Effector memory CD8-positive, alpha-beta T cell (primary cell): ENCODE data around the gene PCSK5.

Experiments
- ATAC-seq: fragments of 150-1000 bp; cut with Tn5 transposase; replicated peaks from 2 replicates; pipeline ENCODE4 v1.10.0; 2021; ENCODE audit warnings: mild to moderate bottlenecking, moderate library complexity
- DNase-seq, 3 experiments: peaks; one replicate each; pipeline ENCODE4 v3.0.0; 2021
- H3K27ac Mint-ChIP-seq, 2 donors: one replicate each; pipeline ENCODE4 v1.8.0; 2022; ENCODE audit warnings: mild to moderate bottlenecking in 2 of 2, mixed read lengths in 2 of 2, moderate library complexity in 2 of 2
- H3K27me3 Mint-ChIP-seq, 2 donors: one replicate each; pipeline ENCODE4 v1.8.0; 2022; ENCODE audit warnings: mixed read lengths in 2 of 2
- H3K36me3 Mint-ChIP-seq: one replicate; pipeline ENCODE4 v1.8.0; 2022; ENCODE audit warnings: mild to moderate bottlenecking, moderate library complexity, mixed read lengths; ENCODE audit not compliant: insufficient read depth
- H3K4me1 Mint-ChIP-seq, 2 donors: one replicate each; pipeline ENCODE4 v1.8.0; 2022; ENCODE audit warnings: low read depth in 2 of 2, mixed read lengths in 2 of 2
- H3K4me3 Mint-ChIP-seq, 2 donors: one replicate each; pipeline ENCODE4 v1.8.0; 2022; ENCODE audit warnings: mild to moderate bottlenecking in 2 of 2, mixed read lengths in 2 of 2, moderate library complexity in 2 of 2
- H3K9me3 Mint-ChIP-seq, 2 donors: one replicate each; pipeline ENCODE4 v1.8.0; 2022; ENCODE audit warnings: mixed read lengths in 2 of 2

The PCSK5 gene

DNA sequence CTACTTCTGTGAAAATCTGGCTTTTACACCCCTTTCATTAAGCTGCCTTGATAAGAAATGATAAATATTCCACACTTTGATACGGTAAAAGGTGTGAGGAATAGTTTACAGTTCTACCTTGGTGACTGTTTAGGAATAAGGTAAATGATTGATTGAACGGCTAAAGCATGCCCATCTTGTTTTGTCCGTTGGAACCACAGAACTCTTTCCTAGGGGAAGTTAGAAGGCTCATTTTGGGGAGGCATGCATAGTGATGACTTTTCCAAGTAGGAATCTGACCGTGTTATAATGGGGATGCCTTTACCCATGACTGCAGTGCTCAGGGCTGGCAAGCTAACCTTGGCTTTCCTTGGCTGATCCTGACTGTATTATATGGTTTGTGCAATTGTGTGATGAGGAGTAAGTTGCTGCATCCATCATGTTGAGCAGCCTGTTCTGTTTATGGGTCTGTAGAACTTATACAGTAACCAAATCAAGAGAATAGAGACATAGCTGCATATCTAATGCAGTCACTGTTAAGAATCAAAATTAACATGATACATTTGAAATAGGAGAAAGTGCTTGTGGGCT, 24.5 kb downstream of the PCSK5 start:
- Mint-ChIP-seq H3K36me3 (no peaks in the 10 kb centered on the region), H3K4me3 (no peak overlapping the region), H3K27ac (no peak overlapping the region), H3K9me3 (peaks cover 0 to 2% of the 10 kb centered on the region in 2 donors), H3K27me3 (no peaks in the 10 kb centered on the region), H3K4me1 (no peaks in the 10 kb centered on the region)
- no peak for DNase-seq
- no peak for ATAC-seq

DNA sequence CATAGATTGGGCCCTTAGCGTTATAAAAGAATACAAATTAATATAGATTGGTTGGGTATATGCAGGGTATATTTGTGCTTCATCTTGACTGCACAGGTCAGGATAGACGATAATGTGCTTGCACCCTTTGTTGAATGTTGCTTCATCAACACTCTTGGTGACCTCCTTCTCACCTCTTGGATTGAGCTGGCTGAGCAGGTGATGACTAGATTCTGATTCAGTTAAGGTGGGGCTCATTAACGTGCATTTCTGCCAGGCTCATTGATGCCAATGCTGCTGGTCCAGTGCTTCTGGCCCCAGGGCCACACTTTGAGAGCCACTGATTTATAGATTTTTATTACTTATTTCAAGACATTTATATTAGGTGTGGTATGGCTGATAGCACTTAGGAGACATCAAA, 27.7 kb downstream of the PCSK5 start:
- H3K27ac Mint-ChIP-seq, result no peak overlapping the region
- H3K4me3 Mint-ChIP-seq, result no peak overlapping the region
- ATAC-seq (no peak), DNase-seq (no peak)
- H3K4me1 Mint-ChIP-seq, result no peaks in the 10 kb centered on the region
- H3K27me3 Mint-ChIP-seq, result no peaks in the 10 kb centered on the region
- peaks cover 0 to 2% of the 10 kb centered on the region in 2 donors for H3K9me3 Mint-ChIP-seq
- H3K36me3 Mint-ChIP-seq, result no peaks in the 10 kb centered on the region

DNA sequence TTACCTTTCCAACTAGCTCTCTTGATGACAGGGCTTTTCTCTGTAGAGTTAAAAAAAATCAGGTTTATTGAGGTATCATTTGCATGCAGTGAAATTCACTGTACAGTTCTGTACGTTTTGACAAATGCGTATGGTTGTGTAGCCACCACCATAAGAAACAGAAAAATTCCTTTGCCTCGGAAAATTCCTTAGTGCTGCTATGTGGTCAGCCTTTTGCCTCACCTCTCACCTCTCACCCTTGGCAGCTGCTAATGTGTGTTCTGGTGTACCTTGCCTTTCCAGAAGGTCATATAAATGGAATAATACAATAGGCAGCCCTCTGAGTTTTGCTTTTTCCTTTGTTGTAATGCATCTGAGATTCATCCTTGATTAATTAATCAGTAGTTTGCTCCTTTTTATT, 28.4 kb downstream of the PCSK5 start:
- Mint-ChIP-seq H3K36me3 (no peaks in the 10 kb centered on the region), H3K4me1 (no peaks in the 10 kb centered on the region), H3K9me3 (peaks cover 0 to 4% of the 10 kb centered on the region in 2 donors), H3K27me3 (no peaks in the 10 kb centered on the region), H3K4me3 (no peak overlapping the region), H3K27ac (no peak overlapping the region)
- ATAC-seq, result no peak
- DNase-seq, result no peak

DNA sequence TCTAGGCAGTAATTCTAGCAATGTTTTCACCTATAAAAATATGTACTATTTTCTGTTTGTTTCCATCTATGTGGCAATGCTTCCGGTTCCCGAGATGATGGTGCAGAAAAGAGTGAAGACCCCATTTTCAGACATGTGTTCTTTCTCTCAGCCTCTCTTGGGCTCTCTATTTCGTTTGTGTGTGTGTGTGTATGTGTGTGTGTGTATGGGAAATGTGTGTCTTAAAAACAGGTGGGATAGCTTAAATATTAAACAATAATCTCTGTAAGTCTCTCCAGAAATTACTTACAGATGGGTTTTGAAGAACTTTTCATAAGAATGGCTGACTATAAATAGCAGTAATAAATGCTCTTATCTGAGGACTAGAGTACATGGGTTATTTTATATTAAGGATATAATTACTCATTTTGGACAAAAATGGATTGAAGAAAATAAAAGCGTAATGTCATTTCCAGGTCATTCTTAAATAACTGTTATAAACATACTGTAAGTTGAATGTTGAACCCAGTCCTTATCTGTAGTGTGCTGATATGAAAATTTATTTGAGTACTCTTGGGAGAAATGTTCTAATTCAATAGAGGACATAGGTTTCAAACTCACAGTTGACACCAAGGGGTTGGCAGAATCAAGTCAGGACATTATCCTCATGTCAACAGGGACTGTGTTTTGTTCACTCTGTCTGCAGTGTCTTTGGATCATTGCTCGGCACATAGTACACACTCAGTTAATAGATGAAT, 31.1 kb downstream of the PCSK5 start:
- ATAC-seq, result no peak

DNA sequence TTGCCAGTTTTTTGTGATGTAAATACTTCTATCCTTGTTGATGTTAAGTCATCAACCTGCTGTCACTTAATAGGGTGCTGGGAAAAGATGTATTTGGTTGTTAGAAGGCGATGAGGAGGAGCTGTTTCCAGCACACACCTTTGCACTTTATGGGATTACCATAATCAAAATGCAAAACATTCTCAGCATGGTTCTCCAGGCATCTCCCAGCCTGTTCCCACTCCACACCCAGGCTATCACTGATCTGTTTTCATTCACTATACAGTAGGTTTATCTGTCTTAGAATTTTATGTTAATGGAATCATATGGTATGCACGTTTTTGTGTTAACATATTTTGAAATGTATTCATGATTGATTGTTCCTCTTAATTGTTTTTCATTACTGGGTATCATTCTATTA, 35.9 kb downstream of the PCSK5 start:
- Mint-ChIP-seq H3K9me3 (peaks cover 0 to 5% of the 10 kb centered on the region in 2 donors), H3K36me3 (peaks cover 8% of the 10 kb centered on the region), H3K27me3 (no peaks in the 10 kb centered on the region), H3K4me1 (peaks cover 0 to 3% of the 10 kb centered on the region in 2 donors), H3K27ac (no peak overlapping the region), H3K4me3 (no peak overlapping the region)
- ATAC-seq (no peak), DNase-seq (no peak)

More for the DNA sequence above, 31.1 kb downstream of the PCSK5 start:
- Mint-ChIP-seq H3K27ac (no peak overlapping the region), H3K36me3 (no peaks in the 10 kb centered on the region), H3K9me3 (peaks cover 0 to 2% of the 10 kb centered on the region in 2 donors), H3K27me3 (no peaks in the 10 kb centered on the region), H3K4me1 (no peaks in the 10 kb centered on the region), H3K4me3 (no peak overlapping the region)
- DNase-seq, result no peak

DNA sequence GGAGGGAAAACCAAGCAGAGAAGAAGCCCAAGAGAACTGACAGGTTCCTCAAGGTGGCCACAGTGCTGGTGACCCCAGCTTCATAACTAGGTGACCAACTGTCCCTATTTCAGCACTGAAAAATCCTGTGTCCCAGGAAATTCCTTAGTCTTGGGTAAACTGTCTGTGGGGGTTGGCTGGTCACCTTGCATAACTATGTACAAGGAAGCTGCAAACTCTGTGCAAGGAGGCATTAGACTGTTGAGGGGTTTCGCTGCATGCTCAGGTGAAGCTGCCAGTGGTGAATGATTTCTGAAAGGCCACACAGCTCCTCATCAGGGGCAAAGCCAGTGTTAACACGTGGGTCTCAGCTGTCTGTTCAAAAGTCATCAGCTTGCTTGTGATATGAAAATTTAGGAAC, 36.9 kb downstream of the PCSK5 start:
- DNase-seq (no peak), ATAC-seq (no peak)
- Mint-ChIP-seq H3K27ac (no peak overlapping the region), H3K4me1 (peaks cover 0 to 3% of the 10 kb centered on the region in 2 donors), H3K36me3 (peaks cover 8% of the 10 kb centered on the region), H3K9me3 (peaks cover 0 to 5% of the 10 kb centered on the region in 2 donors), H3K4me3 (no peak overlapping the region), H3K27me3 (no peaks in the 10 kb centered on the region)

DNA sequence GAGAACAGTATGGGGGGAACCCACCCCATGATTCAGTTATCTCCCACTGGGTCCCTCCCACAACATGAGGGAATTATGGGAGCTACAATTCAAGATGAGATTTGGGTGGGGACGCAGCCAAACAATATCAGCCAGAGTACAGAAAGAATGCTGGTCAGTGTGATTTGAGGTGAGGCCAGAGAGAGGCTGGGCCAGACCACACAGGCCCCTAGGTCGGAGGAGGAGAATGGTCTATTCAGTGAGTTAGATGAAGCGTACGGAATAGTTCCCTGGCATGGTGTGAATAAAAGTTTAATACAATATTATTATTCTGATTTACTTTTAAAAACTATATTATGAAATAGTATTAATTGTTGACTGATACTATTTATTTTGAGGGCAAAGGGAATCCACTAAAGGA, 39.7 kb downstream of the PCSK5 start:
- Mint-ChIP-seq H3K27ac (no peak overlapping the region), H3K36me3 (peaks cover 15% of the 10 kb centered on the region), H3K4me1 (peaks cover 0 to 3% of the 10 kb centered on the region in 2 donors), H3K27me3 (no peaks in the 10 kb centered on the region), H3K4me3 (no peak overlapping the region), H3K9me3 (peaks cover 0 to 3% of the 10 kb centered on the region in 2 donors)
- ATAC-seq (no peak), DNase-seq (no peak)

DNA sequence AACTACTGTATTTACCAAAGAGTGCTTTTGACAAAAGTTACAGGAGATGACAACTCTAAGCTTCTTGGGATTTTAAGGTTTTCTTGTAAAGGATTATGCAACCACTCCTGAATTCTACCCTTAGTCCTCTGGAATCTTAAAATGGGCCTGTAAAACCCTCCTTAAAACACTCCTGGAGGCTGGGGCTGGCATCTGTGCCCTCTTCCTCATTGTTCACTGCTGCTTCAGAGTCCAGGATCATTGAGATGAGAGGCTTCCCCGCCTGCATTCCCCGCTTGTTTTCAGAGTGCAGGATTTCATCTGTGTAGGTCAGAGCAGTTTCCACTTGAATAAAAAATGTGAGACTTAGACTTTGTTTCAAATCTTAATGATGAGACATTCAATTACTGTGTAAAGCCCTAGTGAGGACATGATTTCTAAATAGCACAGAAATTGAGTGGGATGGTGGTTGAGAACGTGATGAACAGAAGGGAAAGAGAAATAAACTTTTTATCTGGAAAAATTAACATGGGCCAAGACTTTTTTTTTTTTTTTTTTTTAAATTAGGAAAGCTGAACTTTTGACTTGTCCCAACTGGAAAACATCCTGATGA, 40.4 kb downstream of the PCSK5 start:
- no peak overlapping the region for H3K4me3 Mint-ChIP-seq

DNA sequence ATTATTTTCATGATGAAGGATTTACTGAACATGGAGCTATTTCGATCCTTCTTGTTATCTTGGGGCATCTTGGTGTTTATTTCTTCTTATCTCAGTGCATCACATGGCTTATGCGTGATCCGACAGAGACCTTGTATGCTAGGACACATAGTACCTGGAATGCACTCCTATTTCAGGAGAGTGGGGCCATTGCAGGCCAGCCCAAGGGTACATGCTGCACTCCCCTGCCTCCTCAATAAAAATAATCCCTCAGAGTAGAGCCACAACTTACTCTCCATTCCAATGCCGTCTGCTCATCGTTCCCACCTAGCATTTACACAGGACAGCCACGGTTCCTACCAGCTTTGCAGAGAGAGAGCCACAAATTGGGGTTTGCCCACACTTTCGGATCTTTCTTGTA, 43.5 kb downstream of the PCSK5 start:
- Mint-ChIP-seq H3K4me3 (no peak overlapping the region), H3K9me3 (peaks cover 0 to 6% of the 10 kb centered on the region in 2 donors), H3K4me1 (peaks cover 0 to 3% of the 10 kb centered on the region in 2 donors), H3K36me3 (peaks cover 16% of the 10 kb centered on the region), H3K27ac (no peak overlapping the region), H3K27me3 (no peaks in the 10 kb centered on the region)
- no peak for ATAC-seq
- no peak for DNase-seq

More for the DNA sequence above, 40.4 kb downstream of the PCSK5 start:
- Mint-ChIP-seq H3K27ac (no peak overlapping the region), H3K36me3 (peaks cover 16% of the 10 kb centered on the region), H3K4me1 (peaks cover 0 to 3% of the 10 kb centered on the region in 2 donors), H3K27me3 (no peaks in the 10 kb centered on the region), H3K9me3 (peaks cover 0 to 3% of the 10 kb centered on the region in 2 donors)
- DNase-seq (no peak), ATAC-seq (no peak)

DNA sequence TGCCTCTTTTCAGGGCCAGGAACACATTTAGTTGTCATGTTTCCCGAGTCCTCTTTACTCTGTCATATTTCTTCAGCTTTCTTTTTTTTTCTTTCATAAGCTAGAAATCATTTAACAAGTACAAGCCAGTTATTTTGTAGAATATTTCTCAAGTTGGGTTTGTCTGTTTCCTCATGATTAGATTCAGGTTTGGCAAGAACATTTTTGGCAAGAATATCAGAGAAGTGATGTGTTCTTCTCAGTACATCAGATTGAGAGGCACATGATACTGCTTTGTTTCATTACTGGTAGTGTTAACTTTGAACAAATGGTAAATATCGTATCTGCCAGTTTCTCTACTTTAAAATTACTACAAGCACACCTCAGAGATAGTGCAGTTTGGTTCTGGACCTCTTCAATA, 45.1 kb downstream of the PCSK5 start:
- no peaks in the 10 kb centered on the region for H3K27me3 Mint-ChIP-seq
- peaks cover 0 to 3% of the 10 kb centered on the region in 2 donors for H3K9me3 Mint-ChIP-seq
- H3K36me3 Mint-ChIP-seq, result peaks cover 12% of the 10 kb centered on the region
- H3K27ac Mint-ChIP-seq, result no peak overlapping the region
- no peaks in the 10 kb centered on the region for H3K4me1 Mint-ChIP-seq
- ATAC-seq, result no peak
- H3K4me3 Mint-ChIP-seq, result no peak overlapping the region
- no peak for DNase-seq

DNA sequence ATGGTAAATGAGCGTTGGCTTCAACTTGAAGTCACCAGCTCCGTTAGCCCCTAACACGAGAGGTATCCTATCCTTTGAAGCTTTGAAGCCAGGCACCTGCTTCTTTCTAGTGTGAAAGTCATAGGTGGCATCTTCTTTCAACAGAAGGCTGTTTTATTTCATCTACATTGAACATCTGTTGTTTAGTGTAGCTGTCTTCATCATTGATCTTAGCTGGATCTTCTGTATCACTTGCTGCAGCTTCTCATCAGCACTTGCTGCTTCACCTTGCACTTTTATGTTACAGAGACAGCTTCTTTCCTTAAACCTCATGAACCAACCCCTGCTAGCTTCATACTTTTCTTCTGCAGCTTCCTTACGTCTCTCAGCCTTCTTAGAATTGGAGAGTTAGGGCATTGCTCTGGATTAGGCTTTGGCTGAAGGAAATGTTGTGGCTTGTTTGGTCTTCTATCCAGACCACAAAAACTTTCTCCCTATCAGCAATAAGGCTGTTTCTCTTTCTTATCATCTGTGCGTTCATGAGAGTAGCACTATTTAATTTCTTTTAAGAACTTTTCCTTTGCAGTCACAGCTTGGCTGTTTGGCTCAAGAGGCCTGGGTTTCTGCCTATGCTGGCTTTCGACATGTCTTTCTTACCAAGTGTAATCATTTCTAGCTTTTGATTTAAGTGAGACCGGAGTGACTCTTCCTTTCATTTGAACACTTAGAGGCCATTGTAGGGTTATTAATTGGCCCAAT, 47.2 kb downstream of the PCSK5 start:
- Mint-ChIP-seq H3K27me3 (no peaks in the 10 kb centered on the region), H3K9me3 (peaks cover 0 to 3% of the 10 kb centered on the region in 2 donors), H3K4me1 (no peaks in the 10 kb centered on the region), H3K27ac (no peak overlapping the region), H3K36me3 (peaks cover 8% of the 10 kb centered on the region), H3K4me3 (no peak overlapping the region)
- ATAC-seq (no peak), DNase-seq (no peak)

DNA sequence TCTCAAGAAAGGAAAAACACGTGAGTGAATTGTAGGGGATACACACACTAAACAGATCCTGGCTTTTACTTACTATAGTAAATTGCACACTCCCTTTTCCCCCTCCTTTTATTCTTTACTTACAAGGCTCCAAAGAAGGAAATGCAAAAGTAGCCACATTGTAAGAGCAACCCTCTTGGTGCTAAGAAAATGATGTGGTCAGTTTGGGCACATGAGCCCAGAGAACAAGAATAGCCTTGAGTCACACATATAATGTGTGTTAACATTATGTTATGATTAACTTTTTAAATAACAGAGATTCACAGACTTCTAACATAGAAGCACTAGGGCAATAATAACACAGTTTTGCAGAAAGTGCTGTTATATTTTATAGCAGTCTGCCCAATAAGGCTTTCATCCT, 48.5 kb downstream of the PCSK5 start:
- ATAC-seq, result no peak
- Mint-ChIP-seq H3K27me3 (no peaks in the 10 kb centered on the region), H3K9me3 (peaks cover 0 to 3% of the 10 kb centered on the region in 2 donors), H3K4me3 (no peak overlapping the region), H3K27ac (no peak overlapping the region), H3K36me3 (peaks cover 8% of the 10 kb centered on the region), H3K4me1 (no peaks in the 10 kb centered on the region)
- no peak for DNase-seq

DNA sequence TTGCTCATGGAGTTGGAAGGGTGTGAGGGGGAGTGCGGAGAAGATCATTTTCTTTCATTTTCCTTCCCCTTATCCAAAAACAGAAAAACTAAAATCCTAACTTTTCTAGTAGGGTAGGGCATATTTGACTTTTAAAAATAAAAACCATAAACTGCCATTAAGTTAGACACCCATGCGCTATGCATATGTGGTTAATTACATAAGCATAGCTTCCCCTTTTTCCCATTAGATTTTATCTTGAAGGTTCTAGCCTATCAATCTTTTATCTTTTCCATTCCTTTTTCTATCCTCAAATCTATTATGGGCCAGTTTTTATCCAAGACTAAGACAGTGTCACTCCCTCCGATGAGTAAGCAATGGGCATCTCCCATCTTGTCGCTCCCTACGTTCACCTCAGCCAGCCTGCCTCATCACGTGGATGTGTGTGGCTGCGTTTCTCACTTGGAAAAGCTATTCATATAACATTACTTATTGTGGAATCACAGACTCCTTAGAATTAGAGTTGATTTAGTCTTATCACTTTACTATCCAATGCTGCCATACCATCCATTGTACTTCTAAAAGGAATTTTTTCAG, 49.2 kb downstream of the PCSK5 start:
- H3K4me1 Mint-ChIP-seq, result no peaks in the 10 kb centered on the region
- H3K36me3 Mint-ChIP-seq, result peaks cover 5% of the 10 kb centered on the region
- no peak for ATAC-seq
- H3K27me3 Mint-ChIP-seq, result no peaks in the 10 kb centered on the region
- H3K4me3 Mint-ChIP-seq, result no peak overlapping the region
- peaks cover 0 to 3% of the 10 kb centered on the region in 2 donors for H3K9me3 Mint-ChIP-seq
- no peak for DNase-seq
- no peak overlapping the region for H3K27ac Mint-ChIP-seq
